HG02970 (cell line): ENCODE data around the gene MAGED1.

ENCODE experiments used
- ATAC-seq: cut with Tn5 transposase; IDR thresholded peaks from one replicate; pipeline ENCODE4 v1.9.1; 2021; ENCODE audit warnings: mild to moderate bottlenecking, moderate library complexity, moderate number of reproducible peaks; ENCODE audit not compliant: unreplicated experiment, low FRiP score

The MAGED1 gene

GRCh38 chrX:51892921-51893745 lies at the start of gene MAGED1:
Gene MAGED1, plus strand, starts transcription at chrX:51893623. Its CDS starts 682 bp downstream, at chrX:51894305.
- peak; percentile 57 for ATAC-seq

DNA sequence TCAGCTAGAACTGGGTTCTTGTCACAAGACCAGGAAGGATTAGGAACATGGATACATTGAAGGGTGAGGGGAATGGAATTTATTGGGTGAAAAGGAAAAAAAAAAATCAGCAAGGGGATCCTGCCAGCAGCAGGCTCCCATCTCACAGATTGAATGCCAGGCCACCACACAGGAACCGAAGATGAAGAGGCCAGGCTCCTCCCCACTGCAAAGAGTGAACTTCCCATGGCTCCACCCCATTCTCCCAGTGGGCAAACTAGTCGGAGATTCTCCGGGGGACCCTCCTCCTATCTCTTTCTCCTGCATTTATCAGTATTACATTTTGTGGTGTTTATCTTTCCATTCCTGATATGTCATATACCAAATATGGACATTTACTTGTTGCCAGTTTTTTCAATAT lies 46.0 kb upstream of the MAGED1 start:
- no peak for ATAC-seq

GRCh38 chrX:51851507-51852085 lies 41.8 kb upstream of the MAGED1 start:
- no peak for ATAC-seq

DNA sequence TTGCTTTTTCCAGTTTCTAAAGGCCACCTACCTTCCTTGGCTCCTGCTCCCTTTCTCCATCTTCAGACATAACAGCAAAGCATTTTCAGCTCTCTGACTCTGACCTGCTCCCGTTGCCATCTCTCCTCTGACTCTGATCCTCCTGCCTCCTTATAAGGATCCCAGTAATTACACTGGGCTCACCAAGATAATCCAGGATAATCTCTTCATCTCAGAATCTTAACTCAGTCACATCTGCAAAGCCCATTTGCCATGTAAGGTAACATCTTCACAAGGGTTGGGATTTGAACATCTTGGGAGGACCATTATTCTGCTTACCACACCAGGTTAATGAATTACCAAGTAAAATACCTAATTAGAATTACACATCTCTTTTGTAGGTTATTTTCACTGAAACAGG lies 41.3 kb upstream of the MAGED1 start:
- no peak for ATAC-seq

DNA sequence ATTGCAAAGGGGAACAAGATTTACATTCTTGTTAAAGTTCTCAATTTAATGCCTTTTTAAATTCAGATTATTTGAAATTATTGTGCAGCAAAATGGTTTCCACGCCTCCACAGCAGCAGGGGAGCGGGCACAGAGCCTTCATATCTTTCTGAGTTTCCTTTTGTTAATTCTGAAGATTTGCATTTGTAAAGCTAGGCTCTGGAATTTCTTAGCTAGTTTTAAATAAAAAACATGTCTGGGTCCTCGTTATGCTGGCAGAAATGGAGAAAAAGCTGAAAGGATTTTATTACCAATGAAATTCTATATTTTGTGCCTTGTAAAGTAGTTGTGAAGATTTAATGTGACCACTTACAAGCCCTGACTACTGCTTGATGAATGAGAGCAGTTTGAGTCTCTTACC lies 40.8 kb upstream of the MAGED1 start:
- ATAC-seq, result no peak

GRCh38 chrX:51853251-51853650 lies 40.2 kb upstream of the MAGED1 start:
- no peak for ATAC-seq

- ATAC-seq, result no peak
Measured at GRCh38 chrX:51855698-51856097, 37.7 kb upstream of the MAGED1 start.

GRCh38 chrX:51857159-51857733 lies 36.2 kb upstream of the MAGED1 start:
- ATAC-seq, result no peak

- ATAC-seq, result no peak
Measured at GRCh38 chrX:51860679-51861078, 32.7 kb upstream of the MAGED1 start.

GRCh38 chrX:51862920-51863319 lies 30.5 kb upstream of the MAGED1 start:
- ATAC-seq, result no peak

- no peak for ATAC-seq
Measured at GRCh38 chrX:51866210-51866609, 27.2 kb upstream of the MAGED1 start.

DNA sequence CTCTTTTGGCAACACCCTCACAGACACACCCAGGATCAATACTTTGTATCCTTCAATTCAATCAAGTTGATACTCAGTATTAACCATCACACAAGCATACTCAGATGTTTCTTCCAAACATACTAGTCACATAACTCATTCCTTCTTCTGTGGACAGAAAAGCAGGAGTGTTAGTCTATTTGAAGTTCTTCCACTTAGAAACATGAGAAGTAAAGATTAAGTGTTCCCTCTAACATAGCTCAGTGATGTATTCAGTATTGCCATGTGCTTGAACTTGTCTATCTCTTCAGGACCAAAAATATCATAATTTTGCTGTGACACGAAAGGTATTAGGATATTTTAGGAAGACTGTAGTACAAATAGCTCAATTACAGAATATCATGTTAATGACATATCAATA lies 25.8 kb upstream of the MAGED1 start:
- no peak for ATAC-seq

DNA sequence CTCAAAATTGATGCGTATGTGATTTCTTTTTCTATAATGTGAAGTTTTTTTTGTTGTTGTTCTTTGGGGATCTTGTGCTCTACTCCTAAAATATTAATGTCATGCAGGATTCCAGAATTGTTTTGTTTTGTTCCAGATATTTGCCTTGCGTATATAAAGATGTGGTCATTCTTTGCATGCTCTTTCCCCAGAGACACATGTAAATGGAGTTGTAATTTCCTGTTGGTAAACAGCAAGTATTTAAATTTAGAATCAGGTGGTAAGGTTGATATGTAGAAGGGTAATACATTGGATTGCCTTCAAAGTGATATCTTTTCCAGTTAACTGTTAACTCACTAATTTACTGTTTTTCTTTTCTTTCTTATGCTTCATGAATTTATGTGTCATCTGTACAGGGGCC lies 23.1 kb upstream of the MAGED1 start:
- no peak for ATAC-seq

DNA sequence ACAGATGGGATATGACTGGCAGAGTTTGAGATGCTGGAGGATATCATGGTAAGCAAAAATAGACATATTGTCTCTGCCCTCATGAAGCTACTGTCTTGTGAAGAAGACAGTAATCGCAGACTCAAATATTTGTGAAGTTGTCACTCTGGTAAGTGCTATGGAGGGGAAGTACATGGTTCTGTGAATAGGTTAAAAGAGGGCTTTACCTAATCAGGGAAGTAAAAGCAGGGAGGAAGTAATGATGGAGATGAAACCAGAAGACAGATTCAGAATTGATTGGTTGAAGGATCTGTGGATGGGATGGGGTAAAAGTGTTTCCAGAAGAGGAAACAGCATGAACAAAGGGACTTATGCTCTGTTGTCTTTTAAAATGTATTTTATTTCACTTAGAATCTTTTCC lies 19.3 kb upstream of the MAGED1 start:
- no peak for ATAC-seq

DNA sequence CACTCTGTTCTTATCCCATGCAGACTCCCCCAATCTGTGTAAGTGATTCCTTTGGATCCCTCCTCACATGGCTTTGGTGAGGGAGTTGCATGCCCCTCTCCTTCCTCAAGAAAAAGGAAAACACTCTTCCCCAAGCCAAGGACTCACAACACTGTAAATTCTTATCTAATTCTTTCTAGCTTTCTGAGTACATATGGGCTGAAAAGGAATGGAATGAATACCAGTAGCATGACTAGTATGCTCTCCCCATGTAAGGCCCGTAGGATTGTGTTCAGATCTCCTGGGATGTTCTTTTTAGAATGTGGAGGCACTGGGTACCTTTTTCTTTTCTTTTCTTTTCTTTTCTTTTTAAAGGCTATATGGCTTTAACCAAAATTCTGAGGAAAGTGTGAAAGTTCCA lies 17.0 kb upstream of the MAGED1 start:
- ATAC-seq, result no peak

DNA sequence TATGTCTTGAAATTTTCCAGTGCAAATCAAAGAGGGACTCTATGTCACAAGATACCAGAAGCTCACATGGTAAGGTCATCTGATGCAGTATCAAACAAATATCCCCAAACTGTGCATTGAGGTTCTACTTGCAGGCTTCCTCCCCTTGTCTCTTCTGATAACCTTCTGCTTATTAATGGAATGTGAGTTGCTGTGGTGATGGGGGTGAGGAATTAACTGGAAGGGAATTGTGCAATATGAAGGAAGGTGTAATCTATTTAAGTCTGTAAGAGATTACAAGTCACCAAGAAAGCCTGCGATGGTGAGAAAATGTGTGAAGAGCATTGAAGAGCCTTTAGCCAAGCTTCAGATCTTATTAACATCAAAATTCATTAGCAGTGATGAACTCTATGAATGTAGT lies 15.4 kb upstream of the MAGED1 start:
- no peak for ATAC-seq

- ATAC-seq, result no peak
Measured at GRCh38 chrX:51889851-51890250, 3.6 kb upstream of the MAGED1 start.

DNA sequence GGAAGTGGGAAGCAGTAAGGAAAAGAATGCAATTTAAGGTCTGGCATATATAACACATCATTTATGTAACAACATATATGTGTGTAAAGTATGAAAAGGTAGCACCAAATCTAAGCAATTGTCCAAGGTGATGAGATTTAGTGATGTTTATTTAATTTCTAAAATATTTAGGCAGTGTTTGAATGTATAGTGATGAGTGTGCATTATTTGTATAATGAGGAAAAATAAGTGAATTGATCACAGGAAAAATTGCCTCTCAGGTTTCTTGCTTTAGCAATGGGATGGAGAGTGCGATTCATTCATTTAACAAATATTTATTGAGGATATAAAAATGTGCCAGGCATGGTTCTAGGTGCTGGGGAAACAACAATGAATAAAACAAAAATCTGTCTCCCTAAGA lies 2.2 kb upstream of the MAGED1 start:
- ATAC-seq, result no peak

DNA sequence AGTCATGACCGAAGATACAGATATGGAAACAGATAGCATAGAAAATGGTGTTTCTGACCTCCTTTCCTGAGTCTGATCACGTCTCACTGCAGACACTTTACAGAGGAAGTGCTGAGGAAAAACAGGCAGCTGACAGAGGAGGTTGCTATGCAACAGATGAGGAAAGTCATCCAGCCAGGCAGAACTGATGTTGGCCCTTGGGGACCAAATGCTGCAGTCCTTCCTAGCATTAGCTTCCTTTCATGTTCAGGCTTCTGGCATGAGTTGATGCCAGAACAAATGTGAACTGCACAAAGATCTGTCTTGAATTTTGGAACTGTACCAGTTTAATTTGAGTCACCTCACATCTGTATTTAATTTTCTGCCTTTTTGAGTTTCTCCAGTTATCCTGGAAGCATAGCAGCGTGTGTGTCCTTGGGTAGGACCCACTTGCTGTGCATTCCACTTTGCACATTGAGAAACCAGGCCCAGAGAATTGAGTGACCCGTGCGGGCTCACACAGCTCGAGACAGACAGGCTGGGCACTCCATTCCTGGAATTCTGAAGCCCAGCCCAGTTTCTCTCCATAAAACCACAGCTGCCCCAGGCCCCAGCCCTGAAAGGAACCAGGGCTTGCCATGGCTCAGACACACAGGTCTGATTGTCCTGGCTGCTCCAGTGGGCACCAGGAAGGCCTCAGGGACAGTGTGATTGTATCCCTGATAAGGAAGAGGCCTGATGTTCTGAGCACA lies 1.4 kb upstream of the MAGED1 start:
- no peak for ATAC-seq

DNA sequence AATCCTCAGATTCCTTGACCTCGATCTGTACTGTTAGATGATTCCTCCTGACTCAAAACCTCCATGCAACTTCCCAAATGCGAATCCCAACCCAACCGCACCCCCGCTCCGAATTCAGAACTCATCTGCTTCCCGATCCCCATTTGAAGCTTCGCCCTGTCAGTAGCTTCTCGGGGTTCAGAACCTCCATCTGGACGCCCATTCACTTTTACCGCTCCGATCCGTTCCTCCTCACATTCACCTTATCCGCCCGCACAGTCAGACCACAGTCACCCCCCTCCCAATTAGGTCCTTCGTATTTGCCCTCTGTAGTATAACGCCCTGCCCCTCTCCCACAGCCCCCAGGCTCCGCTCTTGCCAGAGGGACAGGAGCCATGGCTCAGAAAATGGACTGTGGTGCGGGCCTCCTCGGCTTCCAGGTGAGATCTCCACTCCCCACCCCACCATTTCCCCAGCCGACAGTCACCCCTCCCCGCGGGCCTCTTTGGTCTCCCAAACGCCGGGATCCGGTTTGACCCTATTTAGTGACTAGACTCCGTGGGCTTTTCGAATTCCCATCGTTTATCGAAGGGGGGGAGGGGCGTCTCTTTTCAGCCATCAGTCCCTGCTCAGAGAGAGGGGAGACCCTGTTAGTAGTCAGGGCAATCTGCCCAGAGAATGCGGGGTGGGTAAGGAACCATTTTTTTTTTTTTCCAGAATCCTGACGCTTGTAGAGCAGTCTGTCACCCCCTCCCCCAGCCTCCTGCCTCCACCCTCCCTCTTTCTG lies 691 bp downstream of the MAGED1 start:
- no peak for ATAC-seq
